ENCODE results near the gene EMX1. TPM values are rescaled to one million over a fixed set of nuclear protein-coding genes. Genes with fewer than 3 reads are reported as not detected.
A peak's percentile ranks its signal among the peaks of the same experiment; 100 is the strongest.

EMX1 gene
- total RNA-seq, 2 experiments from 2014 or later, result not detected

DNA sequence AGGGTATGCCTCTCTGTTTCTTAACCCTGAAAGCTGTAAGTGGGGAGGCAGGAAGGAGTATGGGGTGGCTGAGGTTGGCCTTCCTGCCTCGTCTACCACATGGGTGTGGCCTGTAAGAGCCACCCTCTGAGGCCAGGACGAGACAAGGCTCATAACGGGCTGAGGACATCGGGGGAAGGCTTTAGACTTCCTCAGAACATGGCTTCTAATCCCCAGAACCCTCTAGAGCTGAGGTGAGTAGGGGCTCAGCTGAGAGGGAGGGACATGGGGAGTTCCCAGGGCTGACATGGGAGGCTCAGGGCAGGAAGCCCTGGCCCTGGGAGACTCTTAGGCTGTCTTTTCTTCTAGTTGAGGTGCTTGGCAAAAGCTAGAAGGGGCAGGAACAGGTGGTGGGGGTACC, 36.7 kb downstream of the EMX1 start:
- Histone ChIP-seq H3K9me3 (ENCODE audit: low read length) (no peaks in the 10 kb centered on the region), H4K20me1 (ENCODE audit: insufficient read depth, low read length) (no peaks in the 10 kb centered on the region), H3K4me2 (ENCODE audit: low read length) (no peak overlapping the region), H2AFZ (ENCODE audit: low read length) (peak overlapping the region; percentile 42; the same call in 1 of the 2 replicates), H3K79me2 (ENCODE audit: insufficient read depth, low read depth, low read length) (no peaks in the 10 kb centered on the region), H3K4me3 (ENCODE audit: low read depth, low read length, poor library complexity, severe bottlenecking) (no peak overlapping the region), H3K36me3 (ENCODE audit: insufficient read depth, low read length) (no peaks in the 10 kb centered on the region), H3K4me1 (ENCODE audit: insufficient read depth, low read length, poor library complexity, severe bottlenecking) (peaks cover 21% of the 10 kb centered on the region), H3K27ac (ENCODE audit: low read depth, low read length, poor library complexity, severe bottlenecking) (no peak overlapping the region), H3K9me2 (ENCODE audit: insufficient read depth, low read length) (no peaks in the 10 kb centered on the region)
- intact Hi-C loops (cut with micrococcal nuclease; ENCODE audit: unreplicated experiment), result no loop called here
- TF ChIP-seq, protein P1, sequence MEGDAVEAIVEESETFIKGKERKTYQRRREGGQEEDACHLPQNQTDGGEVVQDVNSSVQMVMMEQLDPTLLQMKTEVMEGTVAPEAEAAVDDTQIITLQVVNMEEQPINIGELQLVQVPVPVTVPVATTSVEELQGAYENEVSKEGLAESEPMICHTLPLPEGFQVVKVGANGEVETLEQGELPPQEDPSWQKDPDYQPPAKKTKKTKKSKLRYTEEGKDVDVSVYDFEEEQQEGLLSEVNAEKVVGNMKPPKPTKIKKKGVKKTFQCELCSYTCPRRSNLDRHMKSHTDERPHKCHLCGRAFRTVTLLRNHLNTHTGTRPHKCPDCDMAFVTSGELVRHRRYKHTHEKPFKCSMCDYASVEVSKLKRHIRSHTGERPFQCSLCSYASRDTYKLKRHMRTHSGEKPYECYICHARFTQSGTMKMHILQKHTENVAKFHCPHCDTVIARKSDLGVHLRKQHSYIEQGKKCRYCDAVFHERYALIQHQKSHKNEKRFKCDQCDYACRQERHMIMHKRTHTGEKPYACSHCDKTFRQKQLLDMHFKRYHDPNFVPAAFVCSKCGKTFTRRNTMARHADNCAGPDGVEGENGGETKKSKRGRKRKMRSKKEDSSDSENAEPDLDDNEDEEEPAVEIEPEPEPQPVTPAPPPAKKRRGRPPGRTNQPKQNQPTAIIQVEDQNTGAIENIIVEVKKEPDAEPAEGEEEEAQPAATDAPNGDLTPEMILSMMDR (conservative IDR thresholded peaks at IDR 0.05; ENCODE audit: low read length), result no peak
- no peak for TF ChIP-seq EZH2phosphoT487 (IDR thresholded peaks at IDR 0.05; ENCODE audit: borderline replicate concordance, low read depth, low read length)
- BruUV-seq (replicated peaks), result no TSS peak
- DNase-seq (ENCODE audit: low spot score), result peak; percentile 26
- ChIA-PET CTCF (ENCODE audit: unreplicated experiment) (no interaction called here), POLR2A (interaction anchor here (0.6 kb wide), 1 partner anchor 117 kb away, joined by 3 read pairs; no protein-coding TSS in a partner anchor)

DNA sequence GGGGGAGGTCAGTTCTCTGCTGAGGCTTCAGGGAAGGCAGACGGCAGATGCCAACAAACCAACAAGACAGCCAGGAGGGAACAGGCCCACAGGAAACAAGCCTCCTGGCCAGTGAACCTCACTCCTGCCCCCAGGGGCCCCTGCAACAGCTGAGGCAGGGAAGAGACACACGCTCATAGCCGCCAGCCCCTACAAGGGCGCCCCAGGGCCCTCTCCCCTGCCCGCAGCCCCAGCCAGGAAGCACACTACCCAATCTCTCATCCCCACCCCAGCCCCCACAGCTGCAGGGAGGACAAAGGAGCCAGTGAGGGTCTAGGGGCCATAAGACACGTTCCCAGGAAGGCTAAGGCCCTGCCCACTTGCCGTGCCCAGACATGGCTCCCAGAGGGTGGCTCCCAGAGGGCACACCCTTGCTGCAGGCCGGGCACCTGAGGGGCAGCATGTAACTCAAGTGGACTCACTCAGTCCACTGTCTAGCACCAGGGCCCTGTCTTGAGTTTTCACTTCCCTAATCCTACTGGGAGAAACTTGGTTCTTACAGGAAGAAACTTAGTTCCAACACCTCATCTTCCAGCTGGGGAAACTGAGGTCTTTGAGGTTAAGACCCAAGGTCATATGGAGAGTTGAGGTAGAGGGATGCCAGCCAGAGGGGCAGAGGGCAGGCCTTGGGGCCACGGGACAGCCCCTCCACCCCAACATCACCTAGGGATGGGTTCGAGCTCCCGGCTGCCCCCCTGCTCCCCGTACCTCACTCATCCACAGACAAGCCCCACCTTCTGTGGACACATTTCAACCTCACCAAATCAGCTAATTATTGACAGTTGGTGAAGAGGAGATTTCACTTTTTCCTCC, 37.3 kb downstream of the EMX1 start:
- no peaks in the 10 kb centered on the region for H4K20me1 ChIP-seq (ENCODE audit: insufficient read depth, low read length)
- no peaks in the 10 kb centered on the region for H3K9me3 ChIP-seq (ENCODE audit: low read length)
- H3K4me1 ChIP-seq (ENCODE audit: insufficient read depth, low read length, poor library complexity, severe bottlenecking), result peaks cover 21% of the 10 kb centered on the region
- CTCF ChIA-PET (ENCODE audit: unreplicated experiment), result no interaction called here
- no peak overlapping the region for H3K4me3 ChIP-seq (ENCODE audit: low read depth, low read length, poor library complexity, severe bottlenecking)
- no peak for DNase-seq (ENCODE audit: low spot score)
- BruUV-seq (replicated peaks), result no TSS peak
- peak overlapping the region; percentile 42; the same call in 1 of the 2 replicates for H2AFZ ChIP-seq (ENCODE audit: low read length)
- POLR2A ChIA-PET, result no interaction called here
- H3K4me2 ChIP-seq (ENCODE audit: low read length), result no peak overlapping the region
- H3K79me2 ChIP-seq (ENCODE audit: insufficient read depth, low read depth, low read length), result no peaks in the 10 kb centered on the region
- H3K27ac ChIP-seq (ENCODE audit: low read depth, low read length, poor library complexity, severe bottlenecking), result no peak overlapping the region
- intact Hi-C loops (cut with micrococcal nuclease; ENCODE audit: unreplicated experiment), result no loop called here
- H3K36me3 ChIP-seq (ENCODE audit: insufficient read depth, low read length), result no peaks in the 10 kb centered on the region
- no peak for TF ChIP-seq EZH2phosphoT487 (IDR thresholded peaks at IDR 0.05; ENCODE audit: borderline replicate concordance, low read depth, low read length)
- TF ChIP-seq, protein P1 (conservative IDR thresholded peaks at IDR 0.05; ENCODE audit: low read length), result no peak
- no peaks in the 10 kb centered on the region for H3K9me2 ChIP-seq (ENCODE audit: insufficient read depth, low read length)
